Measurements from ENCODE around the gene GMEB1. TPM values are rescaled to one million over a fixed set of nuclear protein-coding genes. Genes with fewer than 3 reads are reported as not detected.
"Not testable (repeated sequence)": the region's sequence is repeated elsewhere in the genome, so short reads cannot be mapped to it uniquely, and the experiment has no call there.

The GMEB1 gene
- total RNA-seq, 2 donors from 2014 or later, result 11.8 to 13.1 TPM

DNA sequence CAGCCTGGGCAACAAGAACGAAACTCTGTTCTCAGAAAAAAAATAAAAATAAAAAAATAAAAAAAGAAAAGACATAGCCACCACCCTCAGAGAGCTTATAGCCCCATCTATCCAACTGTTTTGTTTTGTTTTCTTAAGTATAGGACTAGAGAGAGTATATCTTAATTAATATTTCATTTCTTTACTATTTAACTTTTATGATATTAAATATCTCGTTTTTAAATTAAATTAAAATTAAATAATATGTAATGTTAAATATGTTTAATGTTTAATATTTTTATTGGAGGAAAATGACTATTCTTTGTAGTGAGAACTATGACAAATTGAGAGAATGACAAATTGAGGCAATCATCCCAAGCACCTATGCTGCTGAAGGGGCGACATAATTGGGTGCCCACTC lies 35.0 kb downstream of the GMEB1 start:
- peaks cover 5% of the 10 kb centered on the region for H3K4me1 Mint-ChIP-seq
- no peak overlapping the region for H3K4me3 Mint-ChIP-seq
- ATAC-seq, result no peak
- no peak overlapping the region for H3K27ac Mint-ChIP-seq
- no peaks in the 10 kb centered on the region for H3K9me3 ChIP-seq (ENCODE audit: control insufficient read depth, low read length, poor library complexity, severe bottlenecking)
- DNase-seq, result no peak
- H3K36me3 Mint-ChIP-seq (ENCODE audit: low read depth), result peaks cover 8% of the 10 kb centered on the region
- no peaks in the 10 kb centered on the region for H3K27me3 Mint-ChIP-seq

DNA sequence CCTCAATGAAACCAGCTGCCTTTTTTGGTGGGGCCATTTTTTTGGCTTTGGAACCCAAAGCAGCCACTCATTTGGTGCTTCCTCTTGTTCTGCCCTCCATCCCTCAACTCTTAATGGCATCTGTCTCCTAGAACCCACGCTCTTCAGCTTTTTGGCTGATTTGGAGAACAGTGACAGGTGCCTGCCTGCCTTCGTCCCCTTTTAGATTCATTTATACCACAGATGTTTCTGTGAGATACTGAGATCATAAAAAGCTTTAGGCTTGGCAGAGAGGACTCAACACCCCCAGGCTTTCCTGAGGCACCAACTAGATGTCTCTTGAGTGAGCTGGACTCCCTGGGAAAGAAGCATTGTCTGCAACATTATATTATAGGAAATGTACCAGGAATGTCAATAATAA lies 47.8 kb downstream of the GMEB1 start:
- H3K36me3 Mint-ChIP-seq (ENCODE audit: low read depth), result peaks cover 4% of the 10 kb centered on the region
- no peaks in the 10 kb centered on the region for H3K9me3 ChIP-seq (ENCODE audit: control insufficient read depth, low read length, poor library complexity, severe bottlenecking)
- no peak overlapping the region for H3K27ac Mint-ChIP-seq
- no peak for ATAC-seq
- no peak overlapping the region for H3K4me3 Mint-ChIP-seq
- H3K4me1 Mint-ChIP-seq, result peaks cover 4% of the 10 kb centered on the region
- H3K27me3 Mint-ChIP-seq, result no peaks in the 10 kb centered on the region
- DNase-seq, result no peak

GRCh38 chr1:28718166-28718565 lies 49.6 kb downstream of the GMEB1 start:
- H3K27me3 Mint-ChIP-seq, result no peaks in the 10 kb centered on the region
- no peak overlapping the region for H3K27ac Mint-ChIP-seq
- peaks cover 4% of the 10 kb centered on the region for H3K36me3 Mint-ChIP-seq (ENCODE audit: low read depth)

GRCh38 chr1:28718586-28719331 lies 50.2 kb downstream of the GMEB1 start:
- H3K27me3 Mint-ChIP-seq, result no peaks in the 10 kb centered on the region
- H3K36me3 Mint-ChIP-seq (ENCODE audit: low read depth), result peaks cover 4% of the 10 kb centered on the region
- H3K4me1 Mint-ChIP-seq, result peaks cover 4% of the 10 kb centered on the region
- peak overlapping the region; percentile 60 for H3K27ac Mint-ChIP-seq
- H3K4me3 Mint-ChIP-seq, result no peak overlapping the region
- DNase-seq (no peak), ATAC-seq (no peak)
- H3K9me3 ChIP-seq (ENCODE audit: control insufficient read depth, low read length, poor library complexity, severe bottlenecking), result no peaks in the 10 kb centered on the region

More at GRCh38 chr1:28718166-28718565, 49.6 kb downstream of the GMEB1 start:
- no peaks in the 10 kb centered on the region for H3K9me3 ChIP-seq (ENCODE audit: control insufficient read depth, low read length, poor library complexity, severe bottlenecking)
- no peak overlapping the region for H3K4me3 Mint-ChIP-seq
- no peak for DNase-seq
- peaks cover 4% of the 10 kb centered on the region for H3K4me1 Mint-ChIP-seq
- no peak for ATAC-seq

GRCh38 chr1:28719332-28719619 lies 50.7 kb downstream of the GMEB1 start:
- peaks cover 4% of the 10 kb centered on the region for H3K4me1 Mint-ChIP-seq
- no peaks in the 10 kb centered on the region for H3K9me3 ChIP-seq (ENCODE audit: control insufficient read depth, low read length, poor library complexity, severe bottlenecking)
- ATAC-seq (no peak), DNase-seq (no peak)
- no peaks in the 10 kb centered on the region for H3K27me3 Mint-ChIP-seq
- peak overlapping the region; percentile 60 for H3K27ac Mint-ChIP-seq
- H3K36me3 Mint-ChIP-seq (ENCODE audit: low read depth), result no peaks in the 10 kb centered on the region
- no peak overlapping the region for H3K4me3 Mint-ChIP-seq

GRCh38 chr1:28720376-28720775 lies 51.8 kb downstream of the GMEB1 start:
- no peaks in the 10 kb centered on the region for H3K27me3 Mint-ChIP-seq
- ATAC-seq, result no peak

GRCh38 chr1:28721927-28722326 lies 53.3 kb downstream of the GMEB1 start:
- ATAC-seq; DNase-seq; H3K9me3 ChIP-seq (ENCODE audit: control insufficient read depth, low read length, poor library complexity, severe bottlenecking); H3K27me3 Mint-ChIP-seq; H3K36me3 Mint-ChIP-seq (ENCODE audit: low read depth); H3K4me3 Mint-ChIP-seq; H3K27ac Mint-ChIP-seq; H3K4me1 Mint-ChIP-seq: not testable (repeated sequence)

More at GRCh38 chr1:28720376-28720775, 51.8 kb downstream of the GMEB1 start:
- peaks cover 4% of the 10 kb centered on the region for H3K4me1 Mint-ChIP-seq
- H3K4me3 Mint-ChIP-seq, result no peak overlapping the region
- H3K36me3 Mint-ChIP-seq (ENCODE audit: low read depth), result no peaks in the 10 kb centered on the region
- no peaks in the 10 kb centered on the region for H3K9me3 ChIP-seq (ENCODE audit: control insufficient read depth, low read length, poor library complexity, severe bottlenecking)
- no peak overlapping the region for H3K27ac Mint-ChIP-seq
- DNase-seq, result no peak

GRCh38 chr1:28725365-28725764 lies 56.8 kb downstream of the GMEB1 start:
- not testable (repeated sequence) for H3K27ac Mint-ChIP-seq; H3K4me1 Mint-ChIP-seq; H3K4me3 Mint-ChIP-seq; H3K9me3 ChIP-seq (ENCODE audit: control insufficient read depth, low read length, poor library complexity, severe bottlenecking); DNase-seq; ATAC-seq; H3K36me3 Mint-ChIP-seq (ENCODE audit: low read depth); H3K27me3 Mint-ChIP-seq

GRCh38 chr1:28735961-28736449 lies 67.4 kb downstream of the GMEB1 start:
- DNase-seq (no peak), ATAC-seq (no peak)
- H3K4me3 Mint-ChIP-seq, result peak overlapping the region; percentile 98
- peaks cover 23% of the 10 kb centered on the region for H3K4me1 Mint-ChIP-seq
- H3K9me3 ChIP-seq (ENCODE audit: control insufficient read depth, low read length, poor library complexity, severe bottlenecking), result no peaks in the 10 kb centered on the region
- H3K27me3 Mint-ChIP-seq, result no peaks in the 10 kb centered on the region
- H3K27ac Mint-ChIP-seq, result peak overlapping the region; percentile 95
- no peaks in the 10 kb centered on the region for H3K36me3 Mint-ChIP-seq (ENCODE audit: low read depth)

- no peaks in the 10 kb centered on the region for H3K9me3 ChIP-seq (ENCODE audit: control insufficient read depth, low read length, poor library complexity, severe bottlenecking)
- peak; percentile 97 to 98 (median 98) for DNase-seq
- Mint-ChIP-seq H3K4me3 (peak within 1 kb of the TSS; percentile 98), H3K27me3 (no peaks in the 10 kb centered on the region), H3K36me3 (ENCODE audit: low read depth) (no peaks in the 10 kb centered on the region), H3K4me1 (peaks cover 25% of the 10 kb centered on the region), H3K27ac (peak within 1 kb of the TSS; percentile 95)
- peak; percentile 94 for ATAC-seq
Observed at GRCh38 chr1:28736450-28737306, 68.1 kb downstream of the GMEB1 start, which contains the start of gene YTHDF2. YTHDF2 (plus strand) TSS chr1:28736940; CDS start chr1:28737121, 181 bp downstream.

DNA sequence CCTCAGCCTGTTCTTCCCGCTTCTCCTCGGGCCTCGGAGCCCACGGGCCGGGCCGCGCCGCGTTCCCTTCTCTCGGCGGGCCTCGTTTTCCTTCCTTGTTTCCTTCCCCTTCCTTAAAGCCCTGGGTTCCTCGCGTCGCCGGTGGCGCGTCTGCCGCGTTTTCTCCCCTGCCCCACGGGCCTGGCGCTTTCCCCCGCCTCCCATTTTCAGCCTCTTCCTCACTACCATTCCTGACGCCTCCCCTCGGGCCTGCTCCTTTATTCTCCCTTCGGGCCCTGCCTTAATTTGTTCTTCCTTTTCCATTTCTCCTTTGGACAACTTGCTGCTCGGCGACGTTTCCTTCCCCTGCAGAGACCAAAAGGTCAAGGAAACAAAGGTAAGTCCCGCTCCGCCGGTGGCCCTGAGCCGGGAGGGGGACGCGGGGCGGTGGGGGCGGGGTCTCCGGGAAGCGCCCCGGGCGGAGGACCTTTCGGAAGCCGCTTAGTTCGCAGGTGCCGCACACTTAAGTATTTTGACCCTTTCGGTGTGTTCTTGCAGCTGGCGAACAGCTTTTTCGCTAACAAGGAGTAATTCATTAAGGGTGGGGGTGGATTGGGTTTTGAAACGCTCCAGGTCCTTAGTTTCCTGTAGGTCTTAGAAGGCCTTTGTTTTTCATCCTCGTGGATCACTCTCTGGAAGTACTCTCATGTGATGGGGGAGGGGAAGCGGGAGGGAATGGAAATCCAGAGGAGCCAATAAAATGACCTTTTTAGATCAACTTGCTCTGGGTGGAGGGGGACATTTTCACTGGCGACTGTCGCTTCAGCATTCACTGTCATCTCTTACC lies 68.9 kb downstream of the GMEB1 start:
- H3K9me3 ChIP-seq (ENCODE audit: control insufficient read depth, low read length, poor library complexity, severe bottlenecking), result no peaks in the 10 kb centered on the region
- H3K4me1 Mint-ChIP-seq, result peaks cover 33% of the 10 kb centered on the region
- H3K27ac Mint-ChIP-seq, result peak overlapping the region; percentile 95
- peak; percentile 1 for ATAC-seq
- H3K36me3 Mint-ChIP-seq (ENCODE audit: low read depth), result peaks cover 3% of the 10 kb centered on the region
- no peaks in the 10 kb centered on the region for H3K27me3 Mint-ChIP-seq
- H3K4me3 Mint-ChIP-seq, result peak overlapping the region; percentile 98
- DNase-seq, result peak; percentile 12 to 47 (median 44)

GRCh38 chr1:28740118-28740517 lies 71.5 kb downstream of the GMEB1 start:
- Mint-ChIP-seq H3K4me3 (no peak overlapping the region), H3K4me1 (peaks cover 51% of the 10 kb centered on the region), H3K36me3 (ENCODE audit: low read depth) (peaks cover 8% of the 10 kb centered on the region), H3K27me3 (no peaks in the 10 kb centered on the region), H3K27ac (no peak overlapping the region)
- H3K9me3 ChIP-seq (ENCODE audit: control insufficient read depth, low read length, poor library complexity, severe bottlenecking), result no peaks in the 10 kb centered on the region
- ATAC-seq (no peak), DNase-seq (no peak)

- Mint-ChIP-seq H3K27me3 (no peaks in the 10 kb centered on the region), H3K36me3 (ENCODE audit: low read depth) (peaks cover 13% of the 10 kb centered on the region), H3K4me1 (peaks cover 50% of the 10 kb centered on the region), H3K4me3 (peak overlapping the region; percentile 77), H3K27ac (peak overlapping the region; percentile 59)
- ATAC-seq, result no peak
- DNase-seq, result no peak
- no peaks in the 10 kb centered on the region for H3K9me3 ChIP-seq (ENCODE audit: control insufficient read depth, low read length, poor library complexity, severe bottlenecking)
Observed at GRCh38 chr1:28744184-28744583, 75.6 kb downstream of the GMEB1 start.

All from T-helper 17 cell (primary cell).